HL-60/S4 (cell line): Measurements from ENCODE around the gene MYOM1.

Experiments used
- in situ Hi-C: fragments of 300-500 bp; cut with MboI; formaldehyde crosslinking; loops from 2 replicates; pipeline ENCODE4 v1.14.3; 2022; ENCODE audit warnings: low sequenced_read_pairs

Gene MYOM1

GRCh38 chr18:3120356-3120755 is 99.4 kb downstream of the MYOM1 start:
- in situ Hi-C loops: no loop called here

GRCh38 chr18:3119401-3120341 is 100.1 kb downstream of the MYOM1 start:
- in situ Hi-C loops: no loop called here

GRCh38 chr18:3118195-3119010 is 101.4 kb downstream of the MYOM1 start:
- in situ Hi-C loops: no loop called here

- in situ Hi-C loops: no loop called here
These were observed 102.1 kb downstream of the MYOM1 start for GRCh38 chr18:3117493-3118192.

- in situ Hi-C loops: no loop called here
These were observed 104.2 kb downstream of the MYOM1 start for GRCh38 chr18:3115447-3116030.

GRCh38 chr18:3114451-3114850 is 105.3 kb downstream of the MYOM1 start:
- in situ Hi-C loops: no loop called here

GRCh38 chr18:3114026-3114425 is 105.7 kb downstream of the MYOM1 start:
- in situ Hi-C loops: no loop called here

- in situ Hi-C loops: no loop called here
These were observed 108.1 kb downstream of the MYOM1 start for GRCh38 chr18:3111523-3112240.

- in situ Hi-C loops: no loop called here
These were observed 109.6 kb downstream of the MYOM1 start for GRCh38 chr18:3110034-3110752.

GRCh38 chr18:3107740-3108151 is 112.0 kb downstream of the MYOM1 start:
- in situ Hi-C loops: no loop called here

GRCh38 chr18:3104190-3105054 is 115.3 kb downstream of the MYOM1 start:
- in situ Hi-C loops: no loop called here

- in situ Hi-C loops: no loop called here
These were observed 116.2 kb downstream of the MYOM1 start for GRCh38 chr18:3103576-3103975.

- in situ Hi-C loops: no loop called here
These were observed 116.8 kb downstream of the MYOM1 start for GRCh38 chr18:3102983-3103382.

- in situ Hi-C loops: no loop called here
These were observed 119.2 kb downstream of the MYOM1 start for GRCh38 chr18:3100498-3101132.

- in situ Hi-C loops: no loop called here
These were observed 120.4 kb downstream of the MYOM1 start for GRCh38 chr18:3099327-3099726.

GRCh38 chr18:3097082-3097481 is 122.7 kb downstream of the MYOM1 start:
- in situ Hi-C loops: no loop called here

GRCh38 chr18:3095921-3096320 is 123.8 kb downstream of the MYOM1 start:
- in situ Hi-C loops: no loop called here

GRCh38 chr18:3094338-3094684 is 125.5 kb downstream of the MYOM1 start:
- in situ Hi-C loops: no loop called here
